Left ventricle myocardium inferior (tissue), 1 donor: ENCODE results near the gene MED7. TPM values are rescaled to one million over a fixed set of nuclear protein-coding genes. Genes with fewer than 3 reads are reported as not detected.

Source experiments
- DNase-seq: peaks from one replicate; pipeline ENCODE4 v3.0.0-alpha.2; 2020
- H3K27ac ChIP-seq: fragments of 200-600 bp; replicated peaks from 2 replicates; pipeline ENCODE4 v1.8.0; 2021
- H3K27me3 ChIP-seq: fragments of 200-600 bp; 2 replicates; pipeline ENCODE4 v1.8.0; 2021; ENCODE audit warnings: low read depth
- H3K36me3 ChIP-seq: fragments of 200-600 bp; 2 replicates; pipeline ENCODE4 v1.8.0; 2021
- H3K4me1 ChIP-seq: fragments of 200-600 bp; 2 replicates; pipeline ENCODE4 v1.8.0; 2021
- H3K4me3 ChIP-seq: fragments of 200-600 bp; 2 replicates; pipeline ENCODE4 v1.8.0; 2021; ENCODE audit warnings: mild to moderate bottlenecking, moderate library complexity
- H3K9me3 ChIP-seq: fragments of 200-600 bp; replicated peaks from 2 replicates; pipeline ENCODE4 v1.8.0; 2021
- intact Hi-C: fragments of 100-400 bp; cut with micrococcal nuclease; formaldehyde crosslinking; loops from one replicate; pipeline ENCODE4 v1.11.0; 2022
- long read RNA-seq: library from polyadenylated mRNA; unstranded; transcript quantifications from one replicate; pipeline ENCODE4 v2.0.0, GENCODE V29; 2021
- total RNA-seq: library from RNA; stranded (reverse); fragmentation: NEBNext Ultra II Directional; extraction: Animal tissue kit (Norgen Biotek cat#: 25700); gene quantifications from one replicate; pipeline ENCODE4 v1.2.1, GENCODE V29; 2021
- TF ChIP-seq, protein P1 (sequence below): fragments of 200-600 bp; IDR thresholded peaks from 2 replicates; pipeline ENCODE4 v1.8.0; 2021; ENCODE audit warnings: antibody characterized with exemption, mild to moderate bottlenecking, borderline replicate concordance
- donor health status: DM: no; HTN: yes; CAD: no; lungs with severe emphysema.

MED7 gene
- total RNA-seq, result 10.3 TPM
- long read RNA-seq, transcript MED7-201 (2 exons, 2,402 nt), result major isoform, 10 of 12 reads
- long read RNA-seq, partial matches to known transcripts, result 0 of 12 reads
- long read RNA-seq, other reads (novel, unspliced or antisense), result 1 of 12 reads

DNA sequence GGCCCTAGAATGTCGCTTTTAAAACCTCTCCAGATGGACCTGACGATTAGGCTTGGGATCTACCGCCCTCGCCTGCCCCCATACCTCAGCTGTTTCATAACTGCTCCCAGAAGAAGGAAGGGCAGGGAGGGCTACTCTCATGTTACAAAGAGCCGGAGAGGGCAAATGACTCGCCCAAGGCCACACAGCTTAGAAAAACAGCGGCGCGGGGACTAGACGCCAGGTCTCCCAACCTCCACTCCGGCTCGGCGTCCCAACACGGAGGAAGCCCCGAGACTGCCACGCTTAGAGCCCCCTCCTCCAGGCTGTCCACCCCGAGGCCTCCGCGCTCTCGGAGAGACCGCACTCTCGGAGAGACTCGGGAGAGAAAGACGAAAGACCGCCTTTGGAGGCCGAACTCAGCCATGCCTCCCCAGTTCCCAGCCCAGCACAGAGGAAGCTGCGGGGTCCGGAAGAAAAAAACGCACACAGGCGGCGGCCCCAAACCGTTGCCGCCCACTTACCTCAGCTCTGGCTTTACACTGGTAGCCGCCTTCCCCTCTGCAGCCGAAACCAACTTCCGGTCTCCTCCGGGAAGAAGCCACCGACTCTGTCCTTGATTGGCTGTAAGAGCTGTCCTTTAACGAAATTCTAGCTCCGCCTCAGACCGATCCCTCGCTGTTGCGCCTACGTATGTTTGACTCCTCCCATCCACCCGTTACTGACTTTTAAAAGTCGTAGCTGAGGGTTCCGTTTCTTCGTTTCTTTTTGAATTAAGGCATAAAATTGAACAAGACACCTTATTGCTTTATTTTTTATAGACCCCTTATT, at the start of gene MED7:
MED7 (minus strand) TSS at position 549 of the 810 bp plus-strand sequence. CDS start 3,434 bp downstream, outside the sequence.
- intact Hi-C loops, result no loop called here

GRCh38 chr5:157189223-157189622, 46.6 kb upstream of the MED7 start:
- peaks cover 35% of the 10 kb centered on the region for H3K27me3 ChIP-seq
- no peaks in the 10 kb centered on the region for H3K4me1 ChIP-seq
- no peak overlapping the region for H3K4me3 ChIP-seq
- peaks cover 17% of the 10 kb centered on the region for H3K9me3 ChIP-seq
- TF ChIP-seq, protein P1, sequence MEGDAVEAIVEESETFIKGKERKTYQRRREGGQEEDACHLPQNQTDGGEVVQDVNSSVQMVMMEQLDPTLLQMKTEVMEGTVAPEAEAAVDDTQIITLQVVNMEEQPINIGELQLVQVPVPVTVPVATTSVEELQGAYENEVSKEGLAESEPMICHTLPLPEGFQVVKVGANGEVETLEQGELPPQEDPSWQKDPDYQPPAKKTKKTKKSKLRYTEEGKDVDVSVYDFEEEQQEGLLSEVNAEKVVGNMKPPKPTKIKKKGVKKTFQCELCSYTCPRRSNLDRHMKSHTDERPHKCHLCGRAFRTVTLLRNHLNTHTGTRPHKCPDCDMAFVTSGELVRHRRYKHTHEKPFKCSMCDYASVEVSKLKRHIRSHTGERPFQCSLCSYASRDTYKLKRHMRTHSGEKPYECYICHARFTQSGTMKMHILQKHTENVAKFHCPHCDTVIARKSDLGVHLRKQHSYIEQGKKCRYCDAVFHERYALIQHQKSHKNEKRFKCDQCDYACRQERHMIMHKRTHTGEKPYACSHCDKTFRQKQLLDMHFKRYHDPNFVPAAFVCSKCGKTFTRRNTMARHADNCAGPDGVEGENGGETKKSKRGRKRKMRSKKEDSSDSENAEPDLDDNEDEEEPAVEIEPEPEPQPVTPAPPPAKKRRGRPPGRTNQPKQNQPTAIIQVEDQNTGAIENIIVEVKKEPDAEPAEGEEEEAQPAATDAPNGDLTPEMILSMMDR, result no peak
- no peak overlapping the region for H3K27ac ChIP-seq
- no peaks in the 10 kb centered on the region for H3K36me3 ChIP-seq
- no peak for DNase-seq
- intact Hi-C loops, result no loop called here

More for the DNA sequence above, at the start of gene MED7:
- peak; percentile 88 for DNase-seq
- TF ChIP-seq, protein P1, result no peak
- Histone ChIP-seq H3K4me3 (peak within 1 kb of the TSS; percentile 98), H3K36me3 (peaks cover 18% of the 10 kb centered on the region), H3K9me3 (no peaks in the 10 kb centered on the region), H3K27me3 (no peaks in the 10 kb centered on the region), H3K4me1 (peaks cover 31% of the 10 kb centered on the region), H3K27ac (peak within 1 kb of the TSS; percentile 98)

DNA sequence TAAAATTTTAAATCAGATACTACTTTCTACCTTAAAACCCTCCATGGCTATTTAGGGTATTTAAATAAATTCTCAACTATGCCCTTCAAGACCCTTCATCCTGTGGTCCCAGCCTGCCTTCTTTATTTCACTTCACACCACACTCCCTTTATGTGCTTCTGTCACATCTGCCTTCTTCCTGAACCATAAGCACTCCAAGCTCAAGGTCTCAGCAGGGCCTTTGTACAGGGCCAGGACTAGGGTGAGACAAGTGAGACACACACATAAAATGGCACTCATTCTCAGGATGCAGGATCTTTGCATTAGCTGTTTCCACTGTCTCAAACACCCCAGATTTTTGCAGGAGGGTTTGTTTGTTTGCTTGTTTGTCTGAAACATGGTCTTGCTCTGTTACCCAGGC, 45.6 kb upstream of the MED7 start:
- H3K36me3 ChIP-seq, result no peaks in the 10 kb centered on the region
- no peak for DNase-seq
- H3K9me3 ChIP-seq, result peaks cover 17% of the 10 kb centered on the region
- TF ChIP-seq, protein P1, result no peak
- H3K27ac ChIP-seq, result no peak overlapping the region
- H3K27me3 ChIP-seq, result peaks cover 28% of the 10 kb centered on the region
- H3K4me1 ChIP-seq, result no peaks in the 10 kb centered on the region
- H3K4me3 ChIP-seq, result no peak overlapping the region
- intact Hi-C loops, result no loop called here

- H3K27ac ChIP-seq, result no peak overlapping the region
- intact Hi-C loops, result no loop called here
These were observed 44.5 kb upstream of the MED7 start for GRCh38 chr5:157187046-157187754.

More at GRCh38 chr5:157187046-157187754, 44.5 kb upstream of the MED7 start:
- peaks cover 6% of the 10 kb centered on the region for H3K9me3 ChIP-seq
- H3K27me3 ChIP-seq, result peaks cover 27% of the 10 kb centered on the region
- no peak for DNase-seq
- no peak overlapping the region for H3K4me3 ChIP-seq
- TF ChIP-seq, protein P1, result no peak
- no peaks in the 10 kb centered on the region for H3K4me1 ChIP-seq
- no peaks in the 10 kb centered on the region for H3K36me3 ChIP-seq
